Measurements from ENCODE around the gene WWOX.
A peak's percentile ranks its signal among the peaks of the same experiment; 100 is the strongest.

Gene WWOX

DNA sequence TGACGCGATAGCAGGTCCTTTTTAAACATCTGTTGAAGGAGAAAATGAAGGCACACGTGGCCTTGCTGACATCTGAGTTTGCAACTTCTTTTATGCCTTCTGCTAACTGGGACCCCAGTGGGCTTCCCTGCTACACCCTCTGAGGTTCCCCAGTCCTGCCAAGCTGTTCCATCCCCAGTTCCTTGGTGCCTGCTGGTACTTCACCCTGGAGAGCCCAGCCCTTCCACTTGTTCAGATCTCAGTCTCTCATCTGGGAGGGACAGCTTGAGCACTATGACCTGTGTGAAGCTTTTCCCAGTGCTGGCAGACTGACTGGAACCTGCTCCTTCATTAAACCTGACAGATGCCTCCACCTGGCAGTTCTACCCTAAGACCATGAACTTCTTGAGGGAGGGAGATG, 95.5 kb downstream of the WWOX start:
- DNase-seq (ENCODE audit: low read depth, low spot score): no peak

DNA sequence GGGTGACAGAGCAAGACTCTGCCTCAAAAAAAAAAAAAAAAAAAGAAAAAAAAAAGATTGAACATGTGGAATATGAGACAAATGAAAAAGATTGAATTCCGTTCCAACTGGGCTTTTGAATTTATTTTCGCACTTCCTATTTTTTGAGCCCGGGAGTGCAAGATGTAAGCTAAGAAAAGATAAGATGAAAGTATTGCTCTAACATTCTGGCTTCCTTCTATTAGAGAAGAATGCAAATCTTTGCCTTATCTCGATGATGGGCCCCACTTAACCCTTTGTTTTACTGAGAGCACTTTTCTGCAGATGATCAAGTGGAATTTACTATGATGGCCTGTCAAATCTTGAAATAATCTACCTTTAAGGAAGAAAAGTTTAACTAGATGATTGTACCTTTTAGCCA, 96.3 kb downstream of the WWOX start:
- no peak for DNase-seq (ENCODE audit: low read depth, low spot score)

DNA sequence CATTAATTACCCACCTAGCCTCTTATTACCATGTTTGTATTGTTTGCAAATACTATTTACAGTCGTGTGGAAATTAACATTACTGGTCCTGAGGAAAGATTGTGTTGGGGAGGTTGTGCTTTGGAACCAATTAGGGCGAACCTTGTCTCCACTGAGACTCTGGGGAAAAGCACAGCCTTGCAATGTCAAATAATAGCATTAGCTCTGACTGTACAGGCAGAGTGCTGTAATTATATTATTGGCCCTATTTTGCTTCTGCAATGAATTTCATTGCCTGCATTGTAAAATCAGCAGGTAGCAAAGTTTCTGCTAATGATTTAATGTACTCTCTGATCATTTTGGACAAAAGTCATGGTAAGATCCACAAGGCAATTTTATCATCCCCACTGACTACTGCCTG, 97.0 kb downstream of the WWOX start:
- DNase-seq (ENCODE audit: low read depth, low spot score): no peak

DNA sequence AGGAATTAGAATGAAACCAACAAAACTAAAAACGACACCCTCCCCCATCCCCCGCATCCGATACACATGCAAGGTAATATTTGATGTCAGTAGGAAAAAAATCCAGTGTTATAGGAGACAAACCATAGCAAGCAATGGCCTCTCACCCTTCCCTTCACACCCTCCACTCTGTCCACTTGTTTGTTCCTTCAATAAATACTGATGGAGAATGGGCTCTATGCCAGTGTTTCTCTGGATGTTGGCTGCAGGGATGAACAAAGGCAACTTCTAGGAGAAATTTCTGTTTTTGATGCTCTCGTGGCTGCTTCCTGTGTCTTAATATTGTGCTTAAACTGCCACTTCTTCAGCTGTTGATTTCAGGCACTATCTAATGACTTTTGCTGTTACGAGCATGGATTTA, 98.8 kb downstream of the WWOX start:
- DNase-seq (ENCODE audit: low read depth, low spot score): no peak

DNA sequence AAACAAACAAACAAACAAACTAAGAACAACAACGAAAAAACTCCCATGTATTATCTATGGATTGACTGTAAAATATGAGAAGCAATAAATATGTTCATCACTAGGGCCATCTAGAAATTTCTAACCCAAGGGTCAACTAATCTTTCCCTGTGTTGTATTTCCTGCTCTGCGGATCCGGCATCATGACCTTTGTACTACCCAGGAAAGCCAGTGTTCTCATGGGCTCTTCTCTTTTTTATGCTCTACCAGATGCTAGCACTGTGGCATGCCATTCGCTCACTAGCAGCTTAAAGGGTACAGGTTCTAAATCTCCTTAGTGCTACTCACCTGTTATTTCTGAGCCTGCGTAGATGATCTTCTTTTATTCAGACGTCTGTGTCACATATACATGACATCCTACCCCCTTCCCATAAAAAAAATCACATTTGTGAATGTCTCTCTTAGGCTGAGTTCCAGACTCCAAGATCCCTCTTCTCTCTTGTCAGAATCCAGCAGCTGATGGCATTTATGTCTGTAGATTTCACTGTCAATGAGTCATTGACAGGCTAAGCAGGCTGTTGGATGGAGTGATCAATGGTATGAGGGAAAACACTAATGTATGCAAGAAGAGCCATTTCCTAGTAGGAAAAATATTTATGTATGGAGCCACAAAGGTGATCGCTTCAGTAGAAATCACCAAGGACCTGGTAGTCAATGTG, 100.0 kb downstream of the WWOX start:
- DNase-seq (ENCODE audit: low read depth, low spot score): no peak

DNA sequence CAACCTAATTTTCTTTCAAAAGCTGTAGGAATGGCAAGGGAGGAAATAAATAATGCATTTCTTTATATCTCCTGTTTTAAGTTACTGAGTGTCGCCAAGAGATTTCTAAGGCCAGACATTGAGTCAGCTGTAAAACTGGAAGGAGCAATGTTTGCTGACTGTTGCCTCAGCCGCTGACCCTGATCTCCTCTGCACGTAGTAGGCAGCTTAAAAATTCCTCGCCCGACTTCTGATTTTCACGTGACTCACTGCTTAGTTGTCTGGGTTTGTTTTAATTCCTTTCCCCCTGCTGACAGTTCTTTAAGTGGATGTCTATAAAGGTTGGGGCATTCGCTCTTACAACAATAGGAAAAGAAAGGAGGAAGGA, 100.6 kb downstream of the WWOX start:
- no peak for DNase-seq (ENCODE audit: low read depth, low spot score)

DNA sequence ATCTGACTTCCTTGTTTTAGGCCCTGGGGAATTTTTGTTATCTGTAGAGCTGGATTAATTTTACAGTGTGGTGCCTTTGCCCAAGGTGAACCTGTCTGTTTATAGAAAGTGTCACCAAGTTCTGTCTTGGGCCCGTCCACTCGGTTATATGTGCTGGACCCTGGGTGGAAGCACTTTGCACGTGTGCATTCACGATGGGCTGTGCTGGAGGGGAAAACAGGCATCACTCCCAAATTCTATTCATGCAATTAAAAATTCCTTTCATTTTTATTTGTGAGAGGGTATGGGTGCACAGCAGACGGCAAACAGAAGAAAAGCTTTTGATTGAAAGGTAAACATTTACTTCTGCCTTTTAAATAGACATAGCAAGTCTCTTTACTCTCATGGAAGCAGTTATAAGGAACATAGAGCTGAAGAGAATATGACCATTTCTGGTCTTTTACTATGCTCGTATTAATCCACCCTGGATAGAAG, 101.2 kb downstream of the WWOX start:
- no peak for DNase-seq (ENCODE audit: low read depth, low spot score)

DNA sequence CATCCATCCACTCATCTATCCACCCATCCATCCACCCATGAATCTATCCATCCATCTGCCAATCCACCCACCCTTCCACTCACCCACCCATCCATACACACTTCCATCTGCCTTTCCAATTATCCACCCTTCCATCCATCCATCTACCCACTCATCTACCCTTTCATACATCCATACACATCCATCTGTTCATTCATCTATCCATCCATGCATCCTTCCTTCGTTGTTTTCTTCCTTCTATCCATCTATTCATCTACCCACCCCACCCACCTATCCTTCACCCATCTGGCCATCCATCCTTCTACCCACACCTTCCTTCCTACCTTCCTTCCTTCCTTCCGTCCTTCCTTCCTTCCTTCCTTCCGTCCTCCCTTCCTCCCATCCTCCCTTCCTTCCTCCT, 106.1 kb downstream of the WWOX start:
- no peak for DNase-seq (ENCODE audit: low read depth, low spot score)

DNA sequence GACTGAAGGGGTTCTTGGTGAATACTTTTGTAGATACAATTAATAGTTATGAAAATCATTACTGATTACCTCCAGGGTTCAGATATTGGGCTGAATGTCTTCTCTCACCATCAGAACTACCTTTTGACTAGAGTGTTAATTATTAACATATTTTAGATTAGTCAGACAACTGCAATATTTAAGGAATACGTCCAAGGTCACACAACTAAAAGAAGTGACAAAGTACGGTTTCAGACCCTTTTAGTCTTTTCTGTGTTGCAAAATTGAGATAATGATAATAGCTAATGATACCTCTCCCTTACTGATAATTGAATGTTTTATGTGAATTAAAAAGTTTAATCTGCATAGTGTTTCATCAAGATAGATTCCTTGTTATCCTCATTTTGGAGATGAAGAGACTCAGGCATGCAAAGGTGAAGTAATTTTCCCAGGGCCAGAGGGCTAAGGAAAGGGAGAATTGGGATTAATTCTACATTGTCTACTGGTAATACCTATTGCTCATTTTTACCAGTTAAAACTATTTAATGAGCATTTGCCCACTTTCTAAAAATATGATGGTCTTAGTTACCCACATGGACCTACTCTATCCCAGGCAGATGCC, 107.3 kb downstream of the WWOX start:
- no peak for DNase-seq (ENCODE audit: low read depth, low spot score)

DNA sequence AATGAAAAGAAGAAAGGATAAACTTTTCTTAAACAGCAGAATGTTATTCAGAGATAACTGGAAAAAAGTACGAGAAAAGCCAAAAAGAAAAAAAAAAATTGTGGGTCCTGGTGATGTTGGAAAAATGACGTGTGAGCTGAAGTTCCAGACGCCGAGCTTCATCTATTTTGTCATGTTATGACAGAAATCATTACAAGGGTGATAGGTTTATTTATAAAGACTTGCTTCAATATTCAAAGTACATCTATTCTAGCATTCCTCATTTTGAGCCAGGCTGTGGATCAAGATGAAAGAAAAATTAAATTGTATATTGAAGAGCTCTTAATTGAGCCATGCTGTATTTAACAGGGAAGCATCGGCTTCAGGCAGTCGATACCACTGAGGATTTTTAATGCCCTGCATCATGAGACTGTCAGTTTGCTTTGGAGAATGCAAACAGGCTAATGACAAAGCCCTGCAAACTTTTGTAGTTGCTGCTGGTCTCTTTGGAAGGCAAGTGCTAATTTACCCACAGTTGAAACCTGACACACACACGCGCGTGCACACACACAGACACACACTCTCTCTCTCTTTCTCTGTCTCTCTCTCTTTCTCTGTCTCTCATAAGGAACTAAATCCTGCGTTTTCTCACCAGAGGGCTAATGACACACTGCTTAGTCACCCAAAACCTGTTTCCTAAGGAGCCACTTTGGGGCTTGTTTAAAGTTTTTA, 110.7 kb downstream of the WWOX start:
- DNase-seq (ENCODE audit: low read depth, low spot score): peak; percentile 36

DNA sequence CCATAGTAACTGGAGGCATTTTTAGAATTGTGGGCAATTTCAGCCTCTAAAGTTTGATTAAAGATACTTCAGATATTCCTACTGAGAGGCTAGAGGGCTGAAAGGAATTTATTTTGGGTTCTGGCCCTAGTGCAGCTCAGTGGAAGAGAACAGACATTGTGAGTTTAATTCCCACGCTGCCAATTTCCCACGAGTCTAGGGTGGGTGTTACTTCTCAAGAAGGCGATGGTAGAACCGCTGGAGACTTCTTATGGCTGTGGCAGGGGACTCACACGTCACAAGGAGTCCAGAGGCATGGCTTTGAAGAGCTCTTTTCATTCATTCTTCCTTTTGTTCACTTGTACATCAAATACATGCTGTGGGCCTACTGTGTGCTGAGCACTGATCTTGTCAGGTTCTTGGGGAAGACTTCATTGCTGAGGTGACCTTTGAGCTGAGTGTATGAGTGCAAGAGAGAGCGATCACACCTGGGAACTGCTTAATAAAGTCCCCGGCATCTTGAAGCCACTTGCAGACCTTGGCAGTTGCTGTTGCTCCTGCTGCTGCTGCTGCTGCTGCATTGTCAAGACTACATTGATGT, 111.7 kb downstream of the WWOX start:
- no peak for DNase-seq (ENCODE audit: low read depth, low spot score)

DNA sequence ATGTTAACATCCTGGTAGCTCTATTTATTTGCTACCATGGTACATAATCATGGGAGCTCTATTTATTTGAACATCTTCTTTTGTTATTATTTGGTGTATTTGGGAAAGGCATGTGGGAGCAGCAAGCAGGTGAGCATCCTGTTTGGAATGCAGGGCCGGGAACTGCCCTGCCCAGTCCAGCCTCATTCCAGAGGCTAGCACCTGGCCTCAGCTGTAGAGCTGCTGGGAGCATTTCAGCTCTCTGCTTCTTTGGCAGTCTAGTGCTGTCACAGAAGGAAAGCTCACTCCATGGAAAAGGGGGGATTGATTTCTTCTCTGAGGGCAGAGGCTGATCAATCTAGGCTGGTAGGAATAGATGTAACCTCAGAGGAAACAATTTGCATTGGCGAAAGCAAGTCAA, 112.5 kb downstream of the WWOX start:
- peak; percentile 80 for DNase-seq (ENCODE audit: low read depth, low spot score)

DNA sequence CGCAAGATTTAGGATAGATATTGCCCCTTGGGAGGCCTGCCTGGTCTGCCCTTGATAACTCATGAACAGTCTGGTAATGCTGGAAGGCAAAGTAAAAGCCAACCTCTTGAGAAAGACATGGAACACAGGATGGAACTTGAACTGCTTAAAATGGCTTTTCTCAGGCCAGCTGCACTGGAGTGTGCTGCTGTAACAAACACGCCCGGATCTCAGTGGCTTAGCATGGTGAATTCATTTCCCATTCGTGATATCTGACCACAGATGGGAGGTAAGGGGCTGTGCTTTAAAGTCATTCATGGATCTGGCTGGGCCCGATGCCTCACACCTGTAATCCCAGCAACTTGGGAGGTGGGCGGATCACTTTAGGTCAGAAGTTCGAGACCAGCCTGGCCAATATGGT, 113.2 kb downstream of the WWOX start:
- no peak for DNase-seq (ENCODE audit: low read depth, low spot score)

DNA sequence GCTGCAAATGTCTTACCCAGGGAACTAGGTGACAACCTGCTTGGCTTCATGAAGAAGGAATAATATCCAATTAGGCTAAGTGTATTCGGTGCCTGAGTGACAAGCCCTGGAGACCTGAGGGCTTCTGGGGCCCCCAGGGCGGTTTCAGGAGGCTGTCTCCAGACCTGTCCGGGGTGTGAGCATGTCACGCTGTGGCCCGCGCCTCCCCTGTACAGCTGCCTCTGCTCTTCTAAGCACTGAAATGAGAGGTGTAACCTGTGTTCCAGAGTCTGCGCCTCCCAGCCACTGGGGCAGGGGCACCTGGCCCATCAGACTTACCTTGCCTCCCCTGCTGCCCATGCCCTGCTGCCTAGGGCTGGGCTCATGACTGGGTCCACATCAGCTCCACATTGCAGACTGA, 114.3 kb downstream of the WWOX start:
- peak; percentile 46 for DNase-seq (ENCODE audit: low read depth, low spot score)

DNA sequence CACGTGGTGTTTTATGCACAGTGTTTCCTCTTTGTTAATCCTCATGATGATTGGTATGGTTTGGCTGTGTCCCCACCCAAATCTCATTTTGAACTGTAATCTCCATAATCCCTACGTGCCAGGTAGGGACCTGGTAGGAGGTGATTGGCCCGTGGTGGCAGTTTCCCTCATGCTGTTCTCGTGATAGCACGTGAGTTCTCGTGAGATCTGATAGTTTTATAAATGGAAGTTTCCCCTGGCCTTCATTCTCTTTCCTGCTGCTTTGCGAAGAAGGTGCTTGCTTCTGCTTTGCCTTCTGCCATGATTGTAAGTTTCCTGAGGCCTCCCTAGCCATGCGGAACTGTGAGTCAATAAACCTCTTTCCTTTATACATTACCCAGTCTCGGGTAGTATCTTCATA, 115.8 kb downstream of the WWOX start:
- DNase-seq (ENCODE audit: low read depth, low spot score): no peak

DNA sequence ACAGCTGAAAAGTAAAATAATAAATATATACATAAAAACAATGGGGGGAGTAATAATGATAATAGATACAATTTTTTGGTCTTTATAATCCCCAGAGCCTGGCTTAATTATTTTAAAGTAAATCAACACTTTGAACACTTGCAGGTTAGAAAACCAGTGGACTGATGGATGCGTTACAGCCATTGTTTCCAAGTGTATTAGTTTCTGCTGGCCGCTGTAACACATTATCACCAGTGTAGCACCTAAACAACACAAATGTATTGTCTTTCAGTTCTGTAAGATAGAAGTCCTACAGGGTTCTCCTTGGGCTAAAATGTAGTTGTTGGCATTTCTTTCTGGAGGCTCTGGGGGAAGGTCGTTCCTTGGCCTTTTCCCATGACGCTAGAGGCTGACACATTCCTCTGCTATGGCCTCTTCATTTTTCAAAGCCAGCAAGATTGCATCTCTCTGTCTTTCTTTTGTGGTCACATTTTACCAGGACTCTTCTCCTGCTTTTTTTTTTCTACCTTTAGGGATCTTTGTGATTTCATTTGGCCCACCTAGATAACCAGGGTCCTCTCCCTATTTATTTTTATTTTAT, 116.8 kb downstream of the WWOX start:
- no peak for DNase-seq (ENCODE audit: low read depth, low spot score)

DNA sequence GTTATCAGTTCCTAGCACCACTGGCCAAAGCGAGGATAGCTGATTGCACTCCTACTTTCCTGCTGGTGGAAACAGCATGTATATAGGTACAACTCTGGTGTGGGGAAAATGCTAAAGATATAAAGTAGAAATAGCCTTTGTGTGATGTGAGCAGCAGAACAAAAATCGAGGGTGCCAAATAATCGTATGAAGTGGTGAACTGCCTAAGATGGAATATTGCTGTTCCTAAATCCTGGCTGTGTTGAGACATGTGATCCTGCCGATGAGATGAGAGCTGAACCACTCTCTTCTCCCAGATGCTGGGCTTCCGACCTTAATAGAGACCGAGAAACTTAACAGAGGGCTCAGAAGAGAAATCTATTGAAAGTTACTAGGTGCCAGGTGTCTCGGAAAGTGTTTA, 117.8 kb downstream of the WWOX start:
- DNase-seq (ENCODE audit: low read depth, low spot score): no peak

DNA sequence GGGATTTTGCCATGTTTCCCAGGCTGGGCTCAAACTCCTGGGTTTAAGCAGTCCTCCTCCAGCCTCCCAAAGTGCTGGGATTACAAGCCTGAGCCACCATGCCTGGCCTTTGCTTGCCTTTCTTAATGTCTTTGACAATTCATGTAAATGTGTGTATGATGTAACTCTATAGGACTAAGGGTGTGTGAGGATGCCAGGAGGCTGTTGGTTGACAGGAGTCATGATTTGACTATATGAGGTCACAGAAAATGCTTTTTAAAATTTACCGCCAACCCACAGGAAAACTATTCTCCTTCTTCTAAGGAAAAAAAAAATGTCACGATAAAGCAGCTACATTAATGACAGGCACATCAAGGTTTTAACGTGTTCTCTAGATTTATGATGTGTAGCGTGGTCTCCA, 118.8 kb downstream of the WWOX start:
- no peak for DNase-seq (ENCODE audit: low read depth, low spot score)

DNA sequence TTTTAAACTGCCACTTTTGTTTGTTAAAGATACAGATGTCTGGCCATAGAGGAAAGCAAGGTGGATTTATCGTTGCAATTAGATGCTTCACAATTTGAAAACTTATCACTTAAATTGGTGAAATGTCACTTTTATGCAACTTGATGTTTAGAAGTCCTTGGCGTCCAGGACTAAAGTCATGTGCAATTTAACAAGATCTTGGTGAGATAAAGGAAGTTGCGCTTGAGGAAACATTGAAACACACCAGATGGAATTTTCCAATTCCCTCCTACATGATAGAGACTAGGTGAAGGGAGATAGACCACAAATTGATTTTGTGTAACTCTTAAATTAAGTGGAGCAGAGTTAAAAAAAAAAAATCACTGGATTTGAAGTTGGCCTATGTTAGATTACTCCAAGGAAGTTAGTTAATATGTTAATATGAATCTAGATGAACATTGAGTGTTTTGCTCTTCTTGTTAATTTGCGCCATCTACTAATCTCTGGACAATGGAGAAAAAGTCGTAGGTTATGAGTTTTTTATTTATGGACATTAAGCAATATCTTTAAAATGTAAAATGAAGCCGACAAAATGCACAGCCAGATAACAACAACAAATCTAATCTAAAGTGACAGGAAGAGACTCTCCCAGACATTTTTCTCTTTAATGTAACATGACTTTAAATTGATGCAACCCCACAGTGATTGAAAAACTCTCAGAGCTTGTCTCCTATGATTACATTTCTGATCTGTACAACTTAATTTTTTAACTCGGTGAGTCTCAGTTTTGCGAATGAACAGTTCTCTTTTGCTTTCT, 119.6 kb downstream of the WWOX start:
- DNase-seq (ENCODE audit: low read depth, low spot score): no peak

DNA sequence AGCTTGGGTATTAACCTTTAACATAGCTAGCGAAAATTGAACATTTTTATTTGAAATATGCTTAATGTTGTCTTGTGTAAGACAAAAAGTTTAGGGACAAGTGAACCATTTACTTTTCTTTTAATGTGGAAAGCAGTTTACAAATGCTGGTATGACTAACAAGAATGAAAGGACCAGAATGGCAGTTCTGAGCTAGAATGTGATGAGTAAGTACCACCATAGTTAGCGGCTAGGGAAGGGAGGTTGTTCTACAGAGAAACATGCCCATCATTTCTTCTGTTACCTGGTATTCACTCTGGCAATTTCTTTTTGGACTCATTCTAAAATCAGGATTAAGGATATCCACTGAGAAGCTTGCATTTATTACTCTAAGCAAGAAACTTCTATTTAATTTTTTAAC, 121.1 kb downstream of the WWOX start:
- DNase-seq (ENCODE audit: low read depth, low spot score): no peak

DNA sequence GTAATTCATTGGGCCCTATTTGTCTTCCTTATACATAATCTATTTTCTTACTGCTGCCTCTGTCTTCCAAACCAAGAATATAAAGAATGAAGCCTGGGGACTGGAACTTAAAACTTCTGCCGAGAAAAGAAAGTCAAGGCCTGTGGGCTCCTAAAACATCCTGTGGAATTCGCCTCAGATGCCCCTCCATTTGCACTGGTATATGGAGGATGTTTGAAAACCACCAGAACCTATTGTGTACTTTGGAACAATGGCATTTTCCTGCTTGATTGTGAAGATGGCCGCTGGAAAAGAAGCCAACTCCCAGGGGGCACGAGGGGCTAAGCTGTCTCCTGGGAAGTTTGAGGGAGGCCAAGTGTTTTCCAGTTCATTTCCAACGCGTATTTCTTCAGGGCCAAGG, 122.4 kb downstream of the WWOX start:
- DNase-seq (ENCODE audit: low read depth, low spot score): no peak

DNA sequence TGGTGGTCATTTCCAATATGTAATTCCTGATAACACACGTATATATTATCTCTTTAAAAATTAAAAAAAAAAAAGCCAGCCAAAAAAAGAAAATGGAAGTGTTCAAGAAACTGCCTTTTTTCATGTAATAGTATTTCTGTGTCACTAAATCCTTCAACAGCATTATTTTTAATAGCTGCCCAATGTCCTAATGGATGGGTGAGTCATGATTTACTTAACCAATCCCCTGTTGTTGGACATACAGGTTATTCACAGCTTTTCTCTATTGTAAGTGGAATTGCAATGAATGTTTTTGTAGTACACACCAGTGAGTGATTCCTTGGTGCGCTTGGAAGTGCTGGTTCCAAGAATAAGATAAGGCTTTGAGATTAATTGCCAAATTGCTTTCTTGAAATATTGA, 124.9 kb downstream of the WWOX start:
- no peak for DNase-seq (ENCODE audit: low read depth, low spot score)

All from ELF-1 (cell line).